ENCODE results near the gene TGFBR1.

TGFBR1 gene

DNA sequence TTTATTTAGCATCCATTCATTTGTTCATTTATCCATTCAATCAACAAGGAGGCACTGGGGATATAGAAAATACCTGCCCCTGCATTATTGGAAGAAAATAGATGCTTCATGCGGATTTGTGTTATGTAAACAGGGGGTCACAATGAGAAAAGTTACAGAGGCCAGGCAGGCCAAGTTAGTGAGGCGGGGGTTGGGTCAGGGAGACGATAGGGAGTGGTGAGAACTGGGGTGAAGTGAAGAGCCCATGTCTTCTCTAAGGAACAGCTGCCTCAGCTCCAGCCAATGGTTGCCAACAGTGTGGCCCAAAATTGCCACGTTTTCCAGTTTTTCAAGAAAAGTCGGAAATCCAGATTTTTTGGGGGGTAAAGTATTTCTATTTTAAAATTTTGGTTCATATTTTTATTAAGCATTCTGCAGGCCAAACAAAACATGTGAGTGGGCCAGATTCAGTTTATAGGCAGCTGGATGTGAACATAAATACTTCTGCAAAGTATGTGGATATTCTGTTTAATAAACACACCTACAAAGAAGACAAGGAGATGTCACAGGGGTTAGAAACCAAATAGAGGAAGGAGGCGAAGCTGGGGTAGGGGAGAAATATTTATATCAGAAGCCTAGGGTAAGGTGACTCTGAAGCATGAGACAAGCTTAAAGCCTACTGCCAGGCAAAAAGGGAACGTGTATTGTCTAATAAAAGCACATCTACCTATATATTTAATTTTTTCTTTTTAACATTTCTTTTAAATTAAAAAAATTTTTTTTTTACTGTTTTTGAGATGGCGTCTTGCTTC lies 72.9 kb downstream of the TGFBR1 start:
- no peaks in the 10 kb centered on the region for H3K27me3 ChIP-seq (ENCODE audit: control insufficient read depth, insufficient read depth, low read length, poor library complexity, severe bottlenecking)
- peaks cover 26% of the 10 kb centered on the region for H3K4me1 ChIP-seq (ENCODE audit: control insufficient read depth, insufficient read depth, low read length)
- WGBS, 2 experiments: 92 to 95% methylated on average over 7 of the region's 8 CpGs
- H3K9me3 ChIP-seq (ENCODE audit: control insufficient read depth, low read length): no peaks in the 10 kb centered on the region
- no peak overlapping the region for H3K27ac ChIP-seq (ENCODE audit: insufficient read depth, low read depth, low read length, poor library complexity, severe bottlenecking)
- no peak overlapping the region for H3K4me3 ChIP-seq (ENCODE audit: insufficient read depth, low read depth, low read length)
- no peaks in the 10 kb centered on the region for H3K36me3 ChIP-seq (ENCODE audit: control insufficient read depth, insufficient read depth, low read length)

DNA sequence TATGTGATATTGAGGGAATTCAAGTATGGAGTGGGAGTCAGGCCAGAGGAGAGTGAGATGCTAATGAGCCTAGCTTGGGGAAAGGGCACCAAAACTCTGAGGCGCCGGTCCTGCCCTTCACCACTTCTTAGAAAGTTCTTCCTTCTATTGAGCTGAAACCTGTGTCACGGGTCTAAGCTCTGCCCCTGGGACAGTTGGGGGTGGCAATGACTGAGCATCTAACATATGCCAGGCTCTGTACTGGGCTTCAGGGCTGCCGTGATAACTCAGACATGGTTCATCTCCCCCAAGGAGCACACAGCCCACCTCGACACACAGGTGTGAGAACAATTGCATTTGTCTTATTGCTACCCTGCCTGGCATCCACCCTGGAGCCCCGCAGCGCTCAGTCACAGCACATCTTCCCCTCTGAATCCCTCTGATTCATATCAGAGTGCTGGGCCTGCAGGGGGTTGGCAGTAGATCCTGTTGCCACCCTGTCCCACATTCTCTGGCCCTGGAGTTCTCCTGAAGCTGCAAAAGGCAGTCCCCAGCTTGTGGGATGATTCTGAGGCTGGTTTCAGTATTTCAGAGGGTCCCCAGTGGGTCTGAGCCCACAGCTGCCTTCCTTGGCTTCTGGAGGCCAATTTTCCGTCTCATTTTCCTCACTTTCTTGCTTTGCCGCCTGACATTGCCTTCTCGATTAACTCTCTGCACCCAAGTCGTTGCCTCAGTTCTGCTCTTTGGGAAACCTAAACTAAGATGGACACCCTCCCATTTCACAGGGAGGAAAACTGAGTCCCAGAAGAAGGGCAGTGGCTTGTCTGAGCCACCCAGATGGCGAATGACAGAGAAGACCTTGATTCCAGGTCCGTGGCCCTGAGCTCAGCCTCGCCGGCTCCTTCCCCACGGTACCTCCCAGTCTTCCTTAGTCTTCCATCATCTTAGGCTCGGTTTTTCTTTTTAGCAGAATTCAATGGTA lies 74.3 kb downstream of the TGFBR1 start:
- Histone ChIP-seq H3K4me3 (ENCODE audit: insufficient read depth, low read depth, low read length) (no peak overlapping the region), H3K27ac (ENCODE audit: insufficient read depth, low read depth, low read length, poor library complexity, severe bottlenecking) (no peak overlapping the region), H3K9me3 (ENCODE audit: control insufficient read depth, low read length) (no peaks in the 10 kb centered on the region), H3K36me3 (ENCODE audit: control insufficient read depth, insufficient read depth, low read length) (no peaks in the 10 kb centered on the region), H3K27me3 (ENCODE audit: control insufficient read depth, insufficient read depth, low read length, poor library complexity, severe bottlenecking) (no peaks in the 10 kb centered on the region), H3K4me1 (ENCODE audit: control insufficient read depth, insufficient read depth, low read length) (peaks cover 11% of the 10 kb centered on the region)
- 93 to 95% methylated on average over 17 of the region's 17 CpGs for WGBS, 2 experiments

DNA sequence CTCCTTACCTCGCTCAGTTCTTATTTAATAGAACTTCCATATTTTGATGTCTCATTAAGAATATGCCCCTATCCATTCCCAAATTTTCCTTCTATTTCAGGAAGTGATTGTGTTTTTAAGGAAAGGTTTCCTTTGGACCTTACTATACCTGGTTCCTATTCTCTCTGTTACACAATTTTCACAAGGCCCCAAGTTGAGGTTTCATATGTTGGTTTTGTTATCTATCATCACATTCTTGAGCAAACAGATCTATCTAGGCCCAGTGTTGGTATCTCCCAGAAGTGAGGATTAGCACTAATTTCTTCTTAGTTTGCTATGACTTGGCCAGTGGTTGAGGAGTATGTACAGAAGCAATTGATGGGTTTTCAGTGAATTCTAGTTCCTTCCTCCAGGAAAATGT lies 75.3 kb downstream of the TGFBR1 start:
- WGBS, 2 experiments: 100% methylated on average over 1 of the region's 1 CpG
- H3K4me1 ChIP-seq (ENCODE audit: control insufficient read depth, insufficient read depth, low read length): peaks cover 11% of the 10 kb centered on the region
- H3K36me3 ChIP-seq (ENCODE audit: control insufficient read depth, insufficient read depth, low read length): no peaks in the 10 kb centered on the region
- no peaks in the 10 kb centered on the region for H3K27me3 ChIP-seq (ENCODE audit: control insufficient read depth, insufficient read depth, low read length, poor library complexity, severe bottlenecking)
- H3K27ac ChIP-seq (ENCODE audit: insufficient read depth, low read depth, low read length, poor library complexity, severe bottlenecking): no peak overlapping the region
- H3K4me3 ChIP-seq (ENCODE audit: insufficient read depth, low read depth, low read length): no peak overlapping the region
- no peaks in the 10 kb centered on the region for H3K9me3 ChIP-seq (ENCODE audit: control insufficient read depth, low read length)

DNA sequence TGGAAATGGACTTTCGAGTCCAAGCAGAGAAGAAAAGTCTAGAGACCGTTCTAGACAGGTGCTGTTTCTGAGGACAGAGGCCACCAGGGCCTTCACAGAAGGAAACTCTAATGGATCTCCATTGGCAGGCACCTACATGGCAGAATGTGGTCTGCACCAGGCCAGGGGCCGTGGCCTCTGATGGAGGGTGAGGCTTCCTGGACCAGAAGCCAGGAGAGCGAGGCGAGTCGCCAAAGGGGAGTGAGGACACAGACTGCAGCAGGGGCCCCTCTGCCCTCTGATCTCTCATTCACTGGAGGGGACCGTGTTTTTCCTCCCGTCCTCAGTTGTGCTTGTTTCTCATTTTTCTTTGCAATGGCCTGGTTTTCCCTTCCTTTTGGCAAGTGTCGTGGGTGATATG lies 75.7 kb downstream of the TGFBR1 start:
- H3K27ac ChIP-seq (ENCODE audit: insufficient read depth, low read depth, low read length, poor library complexity, severe bottlenecking): no peak overlapping the region
- H3K4me3 ChIP-seq (ENCODE audit: insufficient read depth, low read depth, low read length): no peak overlapping the region
- 91 to 94% methylated on average over 8 to 9 of the region's 9 CpGs for WGBS, 2 experiments
- H3K9me3 ChIP-seq (ENCODE audit: control insufficient read depth, low read length): no peaks in the 10 kb centered on the region
- H3K27me3 ChIP-seq (ENCODE audit: control insufficient read depth, insufficient read depth, low read length, poor library complexity, severe bottlenecking): no peaks in the 10 kb centered on the region
- H3K36me3 ChIP-seq (ENCODE audit: control insufficient read depth, insufficient read depth, low read length): no peaks in the 10 kb centered on the region
- peaks cover 11% of the 10 kb centered on the region for H3K4me1 ChIP-seq (ENCODE audit: control insufficient read depth, insufficient read depth, low read length)

DNA sequence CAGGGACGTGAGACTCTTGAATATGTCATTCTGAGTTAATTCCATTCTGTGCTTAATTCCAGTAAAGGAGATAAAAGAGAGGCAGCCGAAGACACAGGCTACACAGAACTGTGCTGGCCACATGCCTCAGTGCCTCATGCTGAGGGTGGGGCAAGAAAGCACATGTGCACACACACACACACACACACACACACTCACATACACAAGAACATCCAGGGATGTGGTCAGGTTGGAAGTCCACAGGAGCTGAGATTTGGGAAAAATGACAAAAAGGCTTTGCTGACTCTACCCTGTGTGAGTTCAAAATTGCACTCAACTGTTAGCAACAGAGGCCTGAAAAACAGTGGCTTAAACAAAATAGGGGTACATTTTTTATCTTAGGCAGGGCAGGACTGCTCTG lies 76.3 kb downstream of the TGFBR1 start:
- Histone ChIP-seq H3K27me3 (ENCODE audit: control insufficient read depth, insufficient read depth, low read length, poor library complexity, severe bottlenecking) (no peaks in the 10 kb centered on the region), H3K9me3 (ENCODE audit: control insufficient read depth, low read length) (no peaks in the 10 kb centered on the region), H3K27ac (ENCODE audit: insufficient read depth, low read depth, low read length, poor library complexity, severe bottlenecking) (no peak overlapping the region), H3K4me3 (ENCODE audit: insufficient read depth, low read depth, low read length) (no peak overlapping the region), H3K36me3 (ENCODE audit: control insufficient read depth, insufficient read depth, low read length) (no peaks in the 10 kb centered on the region), H3K4me1 (ENCODE audit: control insufficient read depth, insufficient read depth, low read length) (peaks cover 11% of the 10 kb centered on the region)
- 90 to 96% methylated on average over 2 of the region's 2 CpGs for WGBS, 2 experiments

DNA sequence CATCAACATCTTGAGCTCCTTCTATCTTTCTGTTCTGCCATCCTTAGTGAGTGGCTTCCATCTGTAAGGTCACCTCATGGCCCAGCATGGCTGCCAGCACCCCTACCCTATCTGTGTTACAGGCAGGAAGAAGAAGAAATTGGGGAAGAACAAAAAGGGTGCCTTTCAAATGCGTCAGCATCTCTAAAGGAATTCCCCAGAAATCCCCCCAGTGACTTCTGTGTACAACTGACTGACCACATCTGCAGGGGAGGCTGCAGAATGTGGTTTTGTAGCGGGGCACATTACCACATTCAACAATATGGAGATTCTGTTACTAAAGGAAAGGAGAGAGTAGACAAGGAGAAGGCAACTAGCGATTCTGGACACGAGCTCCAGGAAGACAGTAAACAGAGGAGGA lies 76.7 kb downstream of the TGFBR1 start:
- H3K4me3 ChIP-seq (ENCODE audit: insufficient read depth, low read depth, low read length): no peak overlapping the region
- no peaks in the 10 kb centered on the region for H3K36me3 ChIP-seq (ENCODE audit: control insufficient read depth, insufficient read depth, low read length)
- 87 to 90% methylated on average over 3 to 4 of the region's 4 CpGs for WGBS, 2 experiments
- no peak overlapping the region for H3K27ac ChIP-seq (ENCODE audit: insufficient read depth, low read depth, low read length, poor library complexity, severe bottlenecking)
- H3K9me3 ChIP-seq (ENCODE audit: control insufficient read depth, low read length): no peaks in the 10 kb centered on the region
- H3K27me3 ChIP-seq (ENCODE audit: control insufficient read depth, insufficient read depth, low read length, poor library complexity, severe bottlenecking): no peaks in the 10 kb centered on the region
- peaks cover 7% of the 10 kb centered on the region for H3K4me1 ChIP-seq (ENCODE audit: control insufficient read depth, insufficient read depth, low read length)

DNA sequence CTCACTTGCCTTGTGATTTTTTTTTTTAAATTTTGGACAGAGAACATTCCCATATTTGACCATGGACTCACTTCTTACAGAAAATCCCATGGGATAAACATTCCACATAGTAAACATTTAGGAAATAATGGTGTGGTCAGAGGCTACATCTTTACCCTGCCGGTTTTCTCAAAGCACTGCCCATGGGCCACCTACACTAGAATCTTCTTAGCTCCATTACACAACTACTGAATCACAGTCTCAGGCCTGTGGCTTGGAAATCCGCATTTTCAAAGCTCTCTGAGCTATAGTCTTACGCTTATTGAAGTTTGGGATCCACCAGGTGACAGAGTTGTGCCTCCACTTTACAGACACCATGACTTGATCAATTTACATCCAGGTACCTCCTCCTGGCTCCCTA lies 77.4 kb downstream of the TGFBR1 start:
- Histone ChIP-seq H3K27me3 (ENCODE audit: control insufficient read depth, insufficient read depth, low read length, poor library complexity, severe bottlenecking) (no peaks in the 10 kb centered on the region), H3K4me3 (ENCODE audit: insufficient read depth, low read depth, low read length) (no peak overlapping the region), H3K36me3 (ENCODE audit: control insufficient read depth, insufficient read depth, low read length) (no peaks in the 10 kb centered on the region), H3K4me1 (ENCODE audit: control insufficient read depth, insufficient read depth, low read length) (no peaks in the 10 kb centered on the region), H3K9me3 (ENCODE audit: control insufficient read depth, low read length) (no peaks in the 10 kb centered on the region), H3K27ac (ENCODE audit: insufficient read depth, low read depth, low read length, poor library complexity, severe bottlenecking) (no peak overlapping the region)
- 88 to 95% methylated on average over 3 of the region's 3 CpGs for WGBS, 2 experiments

DNA sequence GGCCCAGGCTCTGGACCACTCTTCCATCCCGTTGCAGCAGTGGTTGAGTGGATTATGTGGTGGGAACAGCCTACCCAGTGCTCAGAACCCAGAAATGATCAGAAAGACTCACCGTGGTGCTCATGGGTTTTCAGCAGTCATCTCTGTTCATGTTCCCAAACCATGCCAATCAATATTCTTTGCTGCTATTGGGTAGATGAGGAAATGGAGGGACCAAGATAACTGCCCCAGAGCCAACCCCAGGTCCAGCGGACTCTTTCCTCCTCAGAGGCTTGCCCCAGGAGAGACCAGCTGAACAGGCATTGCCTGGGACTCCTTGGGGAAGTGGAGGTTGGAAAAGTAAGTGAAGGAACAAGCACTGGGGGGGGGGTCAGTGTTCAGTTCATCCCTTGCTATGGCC lies 78.7 kb downstream of the TGFBR1 start:
- no peaks in the 10 kb centered on the region for H3K36me3 ChIP-seq (ENCODE audit: control insufficient read depth, insufficient read depth, low read length)
- 94 to 100% methylated on average over 3 of the region's 3 CpGs for WGBS, 2 experiments
- no peaks in the 10 kb centered on the region for H3K4me1 ChIP-seq (ENCODE audit: control insufficient read depth, insufficient read depth, low read length)
- H3K27ac ChIP-seq (ENCODE audit: insufficient read depth, low read depth, low read length, poor library complexity, severe bottlenecking): no peak overlapping the region
- no peaks in the 10 kb centered on the region for H3K27me3 ChIP-seq (ENCODE audit: control insufficient read depth, insufficient read depth, low read length, poor library complexity, severe bottlenecking)
- no peaks in the 10 kb centered on the region for H3K9me3 ChIP-seq (ENCODE audit: control insufficient read depth, low read length)
- no peak overlapping the region for H3K4me3 ChIP-seq (ENCODE audit: insufficient read depth, low read depth, low read length)

DNA sequence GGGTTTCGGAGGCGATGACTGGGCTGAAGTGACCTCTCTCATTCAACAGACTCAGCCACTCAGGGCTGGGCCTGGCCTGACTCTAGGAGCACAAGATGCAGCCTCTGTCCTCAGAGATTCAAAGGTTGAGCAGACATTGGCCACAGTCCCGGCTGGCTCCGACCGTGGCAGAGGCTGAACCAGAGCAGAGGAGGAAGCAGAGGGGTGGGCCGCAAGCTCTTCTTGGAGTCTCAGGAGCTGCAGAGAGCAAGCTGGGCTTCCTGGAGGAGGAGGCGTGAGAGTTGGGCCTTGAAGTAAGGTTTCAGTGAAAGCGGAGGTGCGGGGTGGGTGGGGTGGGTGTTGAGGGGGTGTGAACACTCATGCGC lies 79.2 kb downstream of the TGFBR1 start:
- H3K27ac ChIP-seq (ENCODE audit: insufficient read depth, low read depth, low read length, poor library complexity, severe bottlenecking): no peak overlapping the region
- H3K9me3 ChIP-seq (ENCODE audit: control insufficient read depth, low read length): no peaks in the 10 kb centered on the region
- no peaks in the 10 kb centered on the region for H3K4me1 ChIP-seq (ENCODE audit: control insufficient read depth, insufficient read depth, low read length)
- no peak overlapping the region for H3K4me3 ChIP-seq (ENCODE audit: insufficient read depth, low read depth, low read length)
- no peaks in the 10 kb centered on the region for H3K27me3 ChIP-seq (ENCODE audit: control insufficient read depth, insufficient read depth, low read length, poor library complexity, severe bottlenecking)
- WGBS, 2 experiments: 81 to 83% methylated on average over 10 of the region's 10 CpGs
- H3K36me3 ChIP-seq (ENCODE audit: control insufficient read depth, insufficient read depth, low read length): no peaks in the 10 kb centered on the region
